ENCODE results near the gene CACNA2D2.

Gene CACNA2D2

GRCh38 chr3:50322386-50323091 is 180.9 kb downstream of the CACNA2D2 start, which contains the start of gene HYAL2:
TSS of gene HYAL2 (minus strand) at chr3:50322745. CDS start at chr3:50320489, 2,256 bp downstream.
- DNase-seq: no peak

GRCh38 chr3:50322115-50322385 is 181.4 kb downstream of the CACNA2D2 start:
- no peak for DNase-seq

GRCh38 chr3:50321336-50322114 is 181.9 kb downstream of the CACNA2D2 start:
- peak; percentile 92 for DNase-seq

- peak; percentile 53 for DNase-seq
Observed at GRCh38 chr3:50320853-50321335, 182.5 kb downstream of the CACNA2D2 start.

- DNase-seq: no peak
Observed at GRCh38 chr3:50319894-50320625, 183.4 kb downstream of the CACNA2D2 start.

- no peak for DNase-seq
Observed at GRCh38 chr3:50319181-50319893, 184.1 kb downstream of the CACNA2D2 start.

GRCh38 chr3:50318615-50319014 is 184.8 kb downstream of the CACNA2D2 start:
- no peak for DNase-seq

- DNase-seq: no peak
Observed at GRCh38 chr3:50318163-50318562, 185.3 kb downstream of the CACNA2D2 start.

GRCh38 chr3:50317300-50317699 is 186.1 kb downstream of the CACNA2D2 start:
- DNase-seq: no peak

- DNase-seq: peak; percentile 66
Observed at GRCh38 chr3:50316657-50317242, 186.7 kb downstream of the CACNA2D2 start.

GRCh38 chr3:50314816-50315215 is 188.6 kb downstream of the CACNA2D2 start:
- DNase-seq: no peak

- DNase-seq: no peak
Observed at GRCh38 chr3:50314342-50314741, 189.1 kb downstream of the CACNA2D2 start.
